RPMI8226 (cell line): Measurements from ENCODE around the gene HLA-DOA.

Source experiments
- DNase-seq: peaks from one replicate; pipeline ENCODE4 v3.0.0-alpha.2; 2015

HLA-DOA gene

GRCh38 chr6:32962213-32962826 lies 47.1 kb downstream of the HLA-DOA start:
- no peak for DNase-seq

GRCh38 chr6:32960563-32960962 lies 48.8 kb downstream of the HLA-DOA start:
- DNase-seq: no peak

DNA sequence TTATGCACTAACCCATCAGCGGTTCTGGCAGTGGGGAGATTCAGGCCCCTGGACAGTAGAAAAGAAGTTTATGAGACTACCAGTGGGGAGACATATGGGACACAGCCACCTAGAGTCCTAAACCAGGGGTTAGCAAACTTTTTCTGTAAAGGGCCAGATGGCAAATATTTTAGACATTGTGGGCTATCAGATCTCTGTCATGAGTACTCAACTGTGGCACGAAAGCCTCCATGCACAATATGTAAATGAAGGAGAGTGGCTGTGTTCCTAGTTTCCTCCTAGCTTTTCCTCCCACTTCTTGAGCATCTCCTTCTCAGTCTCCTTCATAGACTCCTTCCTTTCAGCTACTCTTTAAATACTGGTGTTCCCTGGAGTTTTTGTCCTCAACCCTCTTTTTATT lies 53.2 kb downstream of the HLA-DOA start:
- DNase-seq: no peak

GRCh38 chr6:32954986-32955802 lies 54.2 kb downstream of the HLA-DOA start:
- peak; percentile 64 for DNase-seq

- no peak for DNase-seq
These were observed 55.1 kb downstream of the HLA-DOA start for GRCh38 chr6:32954267-32954666.
